Measurements from ENCODE around the gene AATF. TPM values are rescaled to one million over a fixed set of nuclear protein-coding genes. Genes with fewer than 3 reads are reported as not detected.

AATF gene
- total and polyA plus RNA-seq, 2 of the 8 experiments (the other 6 are each of a cell fraction or from before 2014, with no cell fraction given), result 20.1 to 62.8 TPM

GRCh38 chr17:36928471-36929345 lies 20.0 kb upstream of the AATF start:
- no peaks in the 10 kb centered on the region for H3K79me1 ChIP-seq (ENCODE audit: low read depth, low read length)
- no peak overlapping the region for H3K56ac ChIP-seq (replicated peaks; ENCODE audit: insufficient read length, low read depth, low read length)
- TF ChIP-seq SUZ12 (IDR thresholded peaks at IDR 0.05; ENCODE audit: low read length) (0 out of 2 replicates have a peak, but pooled peaks have one; percentile 24), HDAC6 (IDR thresholded peaks at IDR 0.05; ENCODE audit: low read depth, low read length) (no peak)
- H3K4ac ChIP-seq (replicated peaks; ENCODE audit: insufficient read length, low read depth, low read length), result no peak overlapping the region
- no peak overlapping the region for H3K27ac ChIP-seq (ENCODE audit: low read depth, low read length)
- H2AFZ ChIP-seq (ENCODE audit: low read length), result no peak overlapping the region
- H3K23ac ChIP-seq (ENCODE audit: insufficient read length), result no peak overlapping the region
- H3K9me3 ChIP-seq (ENCODE audit: insufficient read depth in 2 of 2, low read depth in 1 of 2, low read length in 1 of 2), result no peaks in the 10 kb centered on the region
- H3K4me1 ChIP-seq (replicated peaks in 1 of 4; ENCODE audit: control insufficient read depth in 3 of 4, insufficient read depth in 4 of 4, low read length in 3 of 4), result peaks cover 19 to 55% (median 31%) of the 10 kb centered on the region in 4 experiments
- H2BK5ac ChIP-seq (ENCODE audit: low read depth, low read length), result no peak overlapping the region
- ChIA-PET POLR2A (ENCODE audit: partially characterized antibody) (interaction anchor here (1.0 to 1.4 kb wide), 5 partner anchors 10 to 140 kb away, joined by 3 read pairs; no protein-coding TSS in a partner anchor), CTCF (ENCODE audit: partially characterized antibody) (interaction anchor here (0.6 to 1.2 kb wide), 5 partner anchors 58 to 299 kb away, joined by 3 to 4 read pairs (median 3); no protein-coding TSS in a partner anchor)
- H4K20me1 ChIP-seq (replicated peaks in 1 of 2; ENCODE audit: control insufficient read depth in 1 of 2, insufficient read depth in 2 of 2, low read length in 2 of 2), result peaks cover 3 to 7% of the 10 kb centered on the region in 2 experiments
- H4K91ac ChIP-seq (replicated peaks; ENCODE audit: insufficient read length, low read length), result no peak overlapping the region
- no peak overlapping the region for H3K18ac ChIP-seq (ENCODE audit: extremely low read depth, low read length)
- peaks cover 1% of the 10 kb centered on the region; the same call in 1 of the 2 replicates for H3K23me2 ChIP-seq (ENCODE audit: low read depth, low read length)
- 38% methylated on average over 13 of the region's 13 CpGs; no CpG with 5 or more reads in 1 of the 2 experiments for WGBS, 2 experiments (ENCODE audit: extremely low coverage in 1 of 2, insufficient coverage in 1 of 2, insufficient read length in 1 of 2, insufficient replicate concordance in 2 of 2, low coverage in 1 of 2, low lambda C conversion rate in 2 of 2, missing lambda C conversion rate in 1 of 2)
- FAIRE-seq (no peak), DNase-seq (ENCODE audit: low read depth in 1 of 2, low spot score in 2 of 2) (no peak)
- no peaks in the 10 kb centered on the region for H3K79me2 ChIP-seq (ENCODE audit: control insufficient read depth in 1 of 2, insufficient read depth in 2 of 2, low read length in 2 of 2)
- no peak overlapping the region; the same call in 1 of the 2 replicates for H2BK20ac ChIP-seq (ENCODE audit: low read length)
- peak overlapping the region; percentile 67 to 77 for H3K4me2 ChIP-seq (ENCODE audit: insufficient read depth in 1 of 2, low read depth in 2 of 2, low read length in 2 of 2)
- no peak overlapping the region for H3K14ac ChIP-seq (ENCODE audit: insufficient read length)
- H3K36me3 ChIP-seq (ENCODE audit: control insufficient read depth in 2 of 4, insufficient read depth in 4 of 4, low read length in 3 of 4), result peaks cover 0 to 2% (median 0%) of the 10 kb centered on the region in 4 experiments; a peak in 1 of 8 replicates
- no peak overlapping the region for H4K5ac ChIP-seq (ENCODE audit: insufficient read length, low read depth, low read length)
- peak overlapping the region in 2 of 4 experiments; percentile 10 to 50; a peak in 3 of 8 replicates for H3K4me3 ChIP-seq (ENCODE audit: extremely low read depth in 1 of 4, insufficient read depth in 2 of 4, low read depth in 3 of 4, low read length in 4 of 4)
- H2BK120ac ChIP-seq (replicated peaks; ENCODE audit: low read depth, low read length), result no peak overlapping the region
- no peak overlapping the region for H2BK12ac ChIP-seq (ENCODE audit: low read depth, low read length)
- H2AK5ac ChIP-seq (ENCODE audit: low read depth, low read length), result no peak overlapping the region
- H2BK15ac ChIP-seq (ENCODE audit: low read length), result no peak overlapping the region; the same call in 1 of the 2 replicates
- H4K8ac ChIP-seq (ENCODE audit: extremely low read depth, insufficient read depth, low read length), result no peak overlapping the region
- H3K9ac ChIP-seq (replicated peaks in 1 of 4; ENCODE audit: extremely low read depth in 1 of 4, low read depth in 3 of 4, low read length in 3 of 4), result no peak overlapping the region
- peaks cover 43 to 62% (median 57%) of the 10 kb centered on the region in 4 experiments for H3K27me3 ChIP-seq (replicated peaks in 1 of 4; ENCODE audit: control insufficient read depth in 3 of 4, extremely low read depth in 1 of 4, insufficient read depth in 3 of 4, low read length in 3 of 4)

Data from H1 (cell line).